Liver (tissue), 9 donors: Measurements from ENCODE around the gene CACNA1C. TPM values are rescaled to one million over a fixed set of nuclear protein-coding genes. Genes with fewer than 3 reads are reported as not detected.

Source experiments
- DNase-seq: peaks from one replicate; pipeline ENCODE4 v3.0.0-alpha.2; 2017; ENCODE audit warnings: low spot score
- H3K27ac ChIP-seq, 2 donors: one replicate each; pipeline ENCODE4 v1.7.0; 2013; ENCODE audit warnings: inconsistent platforms in 2 of 2, low read length in 2 of 2, control low read depth in 1 of 2, low read depth in 1 of 2, mild to moderate bottlenecking in 1 of 2
- H3K27me3 ChIP-seq, 4 donors: one replicate each; pipeline versions ENCODE4 v1.6.1 to v1.7.0; 2013; ENCODE audit warnings: low read length in 3 of 4, inconsistent platforms in 1 of 4, mild to moderate bottlenecking in 1 of 4, moderate library complexity in 1 of 4; ENCODE audit not compliant: control insufficient read depth in 4 of 4, insufficient read depth in 4 of 4
- H3K36me3 ChIP-seq, 4 donors: one replicate each; pipeline versions ENCODE4 v1.6.1 to v1.7.0; 2013; ENCODE audit warnings: low read length in 3 of 4, mild to moderate bottlenecking in 3 of 4, low read depth in 1 of 4, moderate library complexity in 1 of 4; ENCODE audit not compliant: control insufficient read depth in 4 of 4, insufficient read depth in 3 of 4
- H3K4me1 ChIP-seq, 4 donors: one replicate each; pipeline versions ENCODE4 v1.6.1 to v1.7.0; 2013; ENCODE audit warnings: low read length in 3 of 4, mild to moderate bottlenecking in 3 of 4, moderate library complexity in 1 of 4; ENCODE audit not compliant: control insufficient read depth in 4 of 4, insufficient read depth in 4 of 4
- H3K4me3 ChIP-seq, 3 donors: one replicate each; pipeline versions ENCODE4 v1.6.1 to v1.7.0; 2013; ENCODE audit warnings: low read length in 3 of 3, control low read depth in 1 of 3, low read depth in 1 of 3, mild to moderate bottlenecking in 1 of 3
- H3K9ac ChIP-seq, 2 donors: one replicate each; pipeline ENCODE4 v1.7.0; 2013; ENCODE audit warnings: low read length in 2 of 2, mild to moderate bottlenecking in 2 of 2, moderate library complexity in 2 of 2, control low read depth in 1 of 2, low read depth in 1 of 2
- H3K9me3 ChIP-seq, 4 donors: one replicate each; pipeline versions ENCODE4 v1.6.1 to v1.7.0; 2013; ENCODE audit warnings: low read length in 3 of 4; ENCODE audit not compliant: control insufficient read depth in 4 of 4
- EGR1 ChIP-seq, 2 donors: IDR thresholded peaks; 2 replicates each; pipeline ENCODE4 v1.6.1; 2016 to 2018; ENCODE audit warnings: antibody characterized with exemption in 2 of 2, low read depth in 2 of 2
- FOXA1 ChIP-seq: IDR thresholded peaks from 2 replicates; pipeline ENCODE4 v1.6.1; 2016; ENCODE audit warnings: antibody characterized with exemption
- FOXA2 ChIP-seq: IDR thresholded peaks from 2 replicates; pipeline ENCODE4 v1.6.1; 2016; ENCODE audit warnings: antibody characterized with exemption
- GABPA ChIP-seq, 2 donors: IDR thresholded peaks in 1 of 2; conservative IDR thresholded peaks in 1 of 2; 2 replicates each; pipeline ENCODE4 v1.6.1; 2016; ENCODE audit warnings: antibody characterized with exemption in 2 of 2, mild to moderate bottlenecking in 1 of 2, moderate library complexity in 1 of 2
- HNF4A ChIP-seq, 2 donors: conservative IDR thresholded peaks; 2 replicates each; pipeline ENCODE4 v1.6.1; 2016; ENCODE audit warnings: antibody characterized with exemption in 2 of 2, mild to moderate bottlenecking in 2 of 2
- HNF4G ChIP-seq: IDR thresholded peaks from 2 replicates; pipeline ENCODE4 v1.6.1; 2016; ENCODE audit warnings: antibody characterized with exemption
- JUND ChIP-seq, 2 donors: IDR thresholded peaks; 2 replicates each; pipeline ENCODE4 v1.6.1; 2016; ENCODE audit warnings: antibody characterized with exemption in 2 of 2
- NR2F2 ChIP-seq: IDR thresholded peaks from 2 replicates; pipeline ENCODE4 v1.6.1; 2016; ENCODE audit warnings: antibody characterized with exemption
- RAD21 ChIP-seq, 2 donors: IDR thresholded peaks; 2 replicates each; pipeline ENCODE4 v1.6.1; 2016; ENCODE audit warnings: antibody characterized with exemption in 2 of 2, mild to moderate bottlenecking in 2 of 2
- RXRA ChIP-seq, 2 donors: IDR thresholded peaks; 2 replicates each; pipeline ENCODE4 v1.6.1; 2017 to 2018; ENCODE audit warnings: antibody characterized with exemption in 2 of 2, mild to moderate bottlenecking in 1 of 2
- SP1 ChIP-seq: IDR thresholded peaks from 2 replicates; pipeline ENCODE4 v1.6.1; 2018; ENCODE audit warnings: antibody characterized with exemption, mild to moderate bottlenecking
- TAF1 ChIP-seq: conservative IDR thresholded peaks from 2 replicates; pipeline ENCODE4 v1.6.1; 2016; ENCODE audit warnings: antibody characterized with exemption, mild to moderate bottlenecking
- YY1 ChIP-seq: IDR thresholded peaks from 2 replicates; pipeline ENCODE4 v1.6.1; 2016; ENCODE audit warnings: antibody characterized with exemption, mild to moderate bottlenecking
- WGBS: extraction: QIAGEN DNeasy Blood & Tissue Kit; methylation state at CpG from one replicate; pipeline ENCODE4 v1.1.7; 2013; 5-methylcytosine and 5-hydroxymethylcytosine counted together
- polyA plus RNA-seq, 2 donors: library from polyadenylated mRNA; stranded (reverse) in 1 of 2; unstranded in 1 of 2; fragments of 200-250 nt in 1 of 2; fragments of >200 nt in 1 of 2; fragmentation: Nextera tagmentation in 1 of 2; extraction: Ambion mirVana in 1 of 2; gene quantifications; one replicate each; pipeline versions ENCODE4 v1.2.1 to v1.2.3, GENCODE V29; 2013 to 2015
- total RNA-seq, 2 donors: library from RNA; depleted of rRNA; stranded (reverse); fragments of >200 nt; gene quantifications; one replicate each; pipeline ENCODE4 v1.2.3, GENCODE V29; 2014
- TF ChIP-seq, protein P1 (sequence below): IDR thresholded peaks from 2 replicates; pipeline ENCODE4 v1.6.1; 2016; ENCODE audit warnings: antibody characterized with exemption
- TF ChIP-seq, protein P2 (sequence below): IDR thresholded peaks from 2 replicates; pipeline ENCODE4 v1.6.1; 2016; ENCODE audit warnings: antibody characterized with exemption, mild to moderate bottlenecking
- TF ChIP-seq, protein P3 (sequence below): IDR thresholded peaks from 2 replicates; pipeline ENCODE4 v1.6.1; 2016; ENCODE audit warnings: antibody characterized with exemption
- TF ChIP-seq, protein P4 (sequence below): fragments of 150-350 bp; IDR thresholded peaks from 2 replicates; pipeline ENCODE4 v1.5.1; 2017; ENCODE audit warnings: improper control_type of control experiment, low read depth, low read length; ENCODE audit not compliant: missing input control
- donor health status: healthy.
- donor health status: healthy.
- donor health status: healthy.
- donor health status: healthy.
- donor health status: healthy.

Gene CACNA1C
- total and polyA plus RNA-seq, 4 donors = 0.23 to 1.9 (median 0.41) TPM

DNA sequence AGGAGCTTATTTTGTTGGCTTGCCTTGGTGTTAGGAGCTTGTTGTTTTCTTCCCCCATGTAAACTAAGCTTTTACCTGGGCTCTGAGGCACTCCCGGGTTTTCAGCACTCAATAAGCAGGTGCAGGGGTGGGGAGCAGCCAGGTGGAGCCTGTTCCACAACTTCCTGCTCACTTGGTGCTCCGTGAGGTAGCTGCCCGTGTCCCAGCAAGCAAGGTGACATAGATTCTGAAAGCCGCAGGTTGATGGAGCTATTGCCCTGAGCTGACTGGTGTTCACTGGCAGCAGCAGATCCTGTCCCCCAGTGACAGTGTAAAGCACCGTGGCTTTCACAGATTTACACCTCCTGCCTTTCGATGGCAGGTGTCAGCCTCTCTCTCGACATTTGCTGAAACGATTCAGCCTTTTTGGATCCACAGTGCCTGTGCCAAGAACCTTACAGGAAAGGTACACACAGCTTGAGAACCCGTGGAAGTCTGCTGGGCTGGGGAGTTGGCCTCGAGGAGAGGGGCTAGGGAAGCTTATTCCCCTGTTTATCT lies 446.2 kb downstream of the CACNA1C start (continued):
- TF ChIP-seq YY1 = no peak

DNA sequence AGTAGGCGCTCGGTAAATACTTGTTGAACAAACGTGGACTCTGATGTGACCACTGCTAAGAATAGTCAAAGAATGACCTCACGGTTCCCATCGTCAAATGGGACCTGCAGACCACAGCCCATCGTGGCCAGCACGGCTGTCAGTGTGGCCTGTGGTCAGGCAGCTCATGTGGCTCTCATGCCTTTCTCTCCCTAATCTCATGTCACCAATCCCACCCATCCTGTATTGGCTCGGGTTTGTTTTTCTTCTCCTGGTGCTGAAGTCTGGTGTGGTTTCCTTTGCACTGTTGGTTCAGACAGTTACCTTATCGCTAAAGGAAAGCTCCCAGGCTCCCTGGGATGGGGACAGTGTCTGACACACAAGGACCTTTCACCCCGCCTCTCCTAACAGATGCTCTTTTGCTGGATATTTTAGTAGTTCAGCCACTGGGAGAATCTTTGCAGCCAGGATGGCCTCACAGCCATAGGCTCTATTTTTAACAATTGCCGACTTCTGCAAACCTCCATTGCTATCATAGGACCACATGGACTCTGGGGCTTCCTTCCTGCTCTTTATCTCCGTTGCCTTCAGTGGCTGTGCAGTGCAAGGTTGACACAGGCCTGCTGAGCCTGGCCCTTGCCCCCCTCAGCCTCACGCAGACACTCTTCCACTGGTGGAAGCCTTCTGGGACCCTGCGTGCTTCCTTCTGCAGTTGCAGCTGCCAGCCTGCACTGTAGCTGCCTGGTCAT lies 448.8 kb downstream of the CACNA1C start:
- H3K9ac ChIP-seq = no peak overlapping the region
- no peak overlapping the region for H3K4me3 ChIP-seq
- DNase-seq = peak; percentile 38
- WGBS = 47% methylated on average over 14 of the region's 14 CpGs
- peaks cover 0 to 5% (median 0%) of the 10 kb centered on the region in 4 donors for H3K4me1 ChIP-seq
- H3K9me3 ChIP-seq = no peaks in the 10 kb centered on the region
- no peaks in the 10 kb centered on the region for H3K27me3 ChIP-seq
- H3K27ac ChIP-seq = peak overlapping the region in 1 of 2 donors; percentile 4
- TF ChIP-seq, protein P1, sequence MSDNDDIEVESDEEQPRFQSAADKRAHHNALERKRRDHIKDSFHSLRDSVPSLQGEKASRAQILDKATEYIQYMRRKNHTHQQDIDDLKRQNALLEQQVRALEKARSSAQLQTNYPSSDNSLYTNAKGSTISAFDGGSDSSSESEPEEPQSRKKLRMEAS = peak; percentile 56
- peak in 1 of 2 donors; percentile 9 for TF ChIP-seq EGR1 (IDR thresholded peaks at IDR 0.05; ENCODE audit: low read depth in 2 of 2)
- TF ChIP-seq FOXA2 = no peak
- peak in 1 of 2 donors; percentile 17 for TF ChIP-seq RXRA (IDR thresholded peaks at IDR 0.05)
- TF ChIP-seq RAD21 (IDR thresholded peaks at IDR 0.05) = peak in 1 of 2 donors; percentile 19
- no peak for TF ChIP-seq YY1
- no peak for TF ChIP-seq JUND (IDR thresholded peaks at IDR 0.05)
- TF ChIP-seq SP1 = peak; percentile 54
- TF ChIP-seq, protein P2, sequence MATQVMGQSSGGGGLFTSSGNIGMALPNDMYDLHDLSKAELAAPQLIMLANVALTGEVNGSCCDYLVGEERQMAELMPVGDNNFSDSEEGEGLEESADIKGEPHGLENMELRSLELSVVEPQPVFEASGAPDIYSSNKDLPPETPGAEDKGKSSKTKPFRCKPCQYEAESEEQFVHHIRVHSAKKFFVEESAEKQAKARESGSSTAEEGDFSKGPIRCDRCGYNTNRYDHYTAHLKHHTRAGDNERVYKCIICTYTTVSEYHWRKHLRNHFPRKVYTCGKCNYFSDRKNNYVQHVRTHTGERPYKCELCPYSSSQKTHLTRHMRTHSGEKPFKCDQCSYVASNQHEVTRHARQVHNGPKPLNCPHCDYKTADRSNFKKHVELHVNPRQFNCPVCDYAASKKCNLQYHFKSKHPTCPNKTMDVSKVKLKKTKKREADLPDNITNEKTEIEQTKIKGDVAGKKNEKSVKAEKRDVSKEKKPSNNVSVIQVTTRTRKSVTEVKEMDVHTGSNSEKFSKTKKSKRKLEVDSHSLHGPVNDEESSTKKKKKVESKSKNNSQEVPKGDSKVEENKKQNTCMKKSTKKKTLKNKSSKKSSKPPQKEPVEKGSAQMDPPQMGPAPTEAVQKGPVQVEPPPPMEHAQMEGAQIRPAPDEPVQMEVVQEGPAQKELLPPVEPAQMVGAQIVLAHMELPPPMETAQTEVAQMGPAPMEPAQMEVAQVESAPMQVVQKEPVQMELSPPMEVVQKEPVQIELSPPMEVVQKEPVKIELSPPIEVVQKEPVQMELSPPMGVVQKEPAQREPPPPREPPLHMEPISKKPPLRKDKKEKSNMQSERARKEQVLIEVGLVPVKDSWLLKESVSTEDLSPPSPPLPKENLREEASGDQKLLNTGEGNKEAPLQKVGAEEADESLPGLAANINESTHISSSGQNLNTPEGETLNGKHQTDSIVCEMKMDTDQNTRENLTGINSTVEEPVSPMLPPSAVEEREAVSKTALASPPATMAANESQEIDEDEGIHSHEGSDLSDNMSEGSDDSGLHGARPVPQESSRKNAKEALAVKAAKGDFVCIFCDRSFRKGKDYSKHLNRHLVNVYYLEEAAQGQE = peak; percentile 44
- TF ChIP-seq NR2F2 = peak; percentile 99
- TF ChIP-seq TAF1 = no peak
- no peaks in the 10 kb centered on the region for H3K36me3 ChIP-seq

DNA sequence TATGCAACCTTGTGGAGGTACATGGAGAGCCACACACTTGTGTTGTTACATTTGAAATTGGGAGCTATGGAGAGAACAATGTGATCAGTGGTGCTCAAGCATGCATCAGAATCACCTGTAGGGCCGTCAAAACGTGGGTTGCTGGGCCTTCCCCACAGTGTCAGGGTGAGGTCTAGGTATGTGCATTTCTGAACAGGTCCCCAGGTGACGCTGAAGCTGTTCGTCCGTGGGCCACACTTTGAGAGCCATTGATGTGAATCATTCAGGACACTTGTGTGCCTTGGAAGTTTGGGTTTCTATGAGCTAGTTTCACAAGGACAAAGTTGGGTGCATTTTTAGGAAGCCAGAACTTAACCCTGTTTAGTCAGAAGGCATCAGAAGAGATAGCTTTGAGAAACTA lies 450.2 kb downstream of the CACNA1C start:
- H3K4me1 ChIP-seq = peaks cover 0 to 5% (median 0%) of the 10 kb centered on the region in 4 donors
- 78% methylated on average over 5 of the region's 5 CpGs for WGBS
- H3K36me3 ChIP-seq = no peaks in the 10 kb centered on the region
- H3K4me3 ChIP-seq = no peak overlapping the region
- H3K27ac ChIP-seq = no peak overlapping the region
- no peak for DNase-seq
- no peaks in the 10 kb centered on the region for H3K27me3 ChIP-seq
- H3K9ac ChIP-seq = no peak overlapping the region
- no peaks in the 10 kb centered on the region for H3K9me3 ChIP-seq
- TF ChIP-seq, protein P1 = no peak
- TF ChIP-seq SP1 (no peak), GABPA (IDR thresholded peaks at IDR 0.05 in 1 of 2, conservative IDR thresholded peaks at IDR 0.05 in 1 of 2) (no peak), FOXA2 (no peak), TAF1 (no peak), JUND (IDR thresholded peaks at IDR 0.05) (no peak), HNF4A (conservative IDR thresholded peaks at IDR 0.05) (no peak), NR2F2 (no peak), EGR1 (IDR thresholded peaks at IDR 0.05; ENCODE audit: low read depth in 2 of 2) (no peak), YY1 (no peak), HNF4G (no peak), FOXA1 (no peak)
- TF ChIP-seq, protein P3, sequence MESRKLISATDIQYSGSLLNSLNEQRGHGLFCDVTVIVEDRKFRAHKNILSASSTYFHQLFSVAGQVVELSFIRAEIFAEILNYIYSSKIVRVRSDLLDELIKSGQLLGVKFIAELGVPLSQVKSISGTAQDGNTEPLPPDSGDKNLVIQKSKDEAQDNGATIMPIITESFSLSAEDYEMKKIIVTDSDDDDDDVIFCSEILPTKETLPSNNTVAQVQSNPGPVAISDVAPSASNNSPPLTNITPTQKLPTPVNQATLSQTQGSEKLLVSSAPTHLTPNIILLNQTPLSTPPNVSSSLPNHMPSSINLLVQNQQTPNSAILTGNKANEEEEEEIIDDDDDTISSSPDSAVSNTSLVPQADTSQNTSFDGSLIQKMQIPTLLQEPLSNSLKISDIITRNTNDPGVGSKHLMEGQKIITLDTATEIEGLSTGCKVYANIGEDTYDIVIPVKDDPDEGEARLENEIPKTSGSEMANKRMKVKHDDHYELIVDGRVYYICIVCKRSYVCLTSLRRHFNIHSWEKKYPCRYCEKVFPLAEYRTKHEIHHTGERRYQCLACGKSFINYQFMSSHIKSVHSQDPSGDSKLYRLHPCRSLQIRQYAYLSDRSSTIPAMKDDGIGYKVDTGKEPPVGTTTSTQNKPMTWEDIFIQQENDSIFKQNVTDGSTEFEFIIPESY = no peak
- TF ChIP-seq, protein P4, sequence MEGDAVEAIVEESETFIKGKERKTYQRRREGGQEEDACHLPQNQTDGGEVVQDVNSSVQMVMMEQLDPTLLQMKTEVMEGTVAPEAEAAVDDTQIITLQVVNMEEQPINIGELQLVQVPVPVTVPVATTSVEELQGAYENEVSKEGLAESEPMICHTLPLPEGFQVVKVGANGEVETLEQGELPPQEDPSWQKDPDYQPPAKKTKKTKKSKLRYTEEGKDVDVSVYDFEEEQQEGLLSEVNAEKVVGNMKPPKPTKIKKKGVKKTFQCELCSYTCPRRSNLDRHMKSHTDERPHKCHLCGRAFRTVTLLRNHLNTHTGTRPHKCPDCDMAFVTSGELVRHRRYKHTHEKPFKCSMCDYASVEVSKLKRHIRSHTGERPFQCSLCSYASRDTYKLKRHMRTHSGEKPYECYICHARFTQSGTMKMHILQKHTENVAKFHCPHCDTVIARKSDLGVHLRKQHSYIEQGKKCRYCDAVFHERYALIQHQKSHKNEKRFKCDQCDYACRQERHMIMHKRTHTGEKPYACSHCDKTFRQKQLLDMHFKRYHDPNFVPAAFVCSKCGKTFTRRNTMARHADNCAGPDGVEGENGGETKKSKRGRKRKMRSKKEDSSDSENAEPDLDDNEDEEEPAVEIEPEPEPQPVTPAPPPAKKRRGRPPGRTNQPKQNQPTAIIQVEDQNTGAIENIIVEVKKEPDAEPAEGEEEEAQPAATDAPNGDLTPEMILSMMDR = no peak
- TF ChIP-seq, protein P2 = no peak
